Fibroblast of pulmonary artery (primary cell): ENCODE results near the gene RNF186.

Experiments
- DNase-seq: peaks from one replicate; pipeline ENCODE4 v3.0.0-alpha.2; 2010; ENCODE audit warnings: low read depth
- H3K4me3 ChIP-seq: replicated peaks from 2 replicates; pipeline ENCODE4 v1.5.1; 2011; ENCODE audit warnings: low read depth, mild to moderate bottlenecking, control low read depth, low read length, moderate library complexity
- TF ChIP-seq, protein P1 (sequence below): IDR thresholded peaks from 2 replicates; pipeline ENCODE4 v1.5.1; 2011; ENCODE audit warnings: mild to moderate bottlenecking, control low read depth, low read length, inconsistent platforms; ENCODE audit errors: missing control alignments

RNF186 gene

DNA sequence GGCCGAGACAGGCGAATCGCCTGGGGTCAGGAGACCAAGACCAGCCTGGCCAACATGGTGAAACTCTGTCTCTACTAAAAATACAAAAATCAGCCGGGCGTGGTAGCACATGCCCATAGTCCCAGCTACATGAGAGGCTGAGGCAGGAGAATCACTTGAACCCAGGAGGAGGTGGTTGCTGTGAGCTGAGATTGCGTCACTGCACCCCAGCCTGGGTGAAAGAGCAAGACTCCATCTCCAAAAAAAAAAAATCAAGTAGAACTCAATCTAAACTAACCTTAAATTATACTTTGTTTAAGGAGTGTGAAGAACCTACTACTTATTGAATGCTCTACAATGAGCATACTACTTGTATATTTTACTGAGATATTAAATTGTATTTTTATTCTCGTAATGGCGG, 30.5 kb upstream of the RNF186 start:
- DNase-seq, result no peak
- no peak overlapping the region for H3K4me3 ChIP-seq
- TF ChIP-seq, protein P1, sequence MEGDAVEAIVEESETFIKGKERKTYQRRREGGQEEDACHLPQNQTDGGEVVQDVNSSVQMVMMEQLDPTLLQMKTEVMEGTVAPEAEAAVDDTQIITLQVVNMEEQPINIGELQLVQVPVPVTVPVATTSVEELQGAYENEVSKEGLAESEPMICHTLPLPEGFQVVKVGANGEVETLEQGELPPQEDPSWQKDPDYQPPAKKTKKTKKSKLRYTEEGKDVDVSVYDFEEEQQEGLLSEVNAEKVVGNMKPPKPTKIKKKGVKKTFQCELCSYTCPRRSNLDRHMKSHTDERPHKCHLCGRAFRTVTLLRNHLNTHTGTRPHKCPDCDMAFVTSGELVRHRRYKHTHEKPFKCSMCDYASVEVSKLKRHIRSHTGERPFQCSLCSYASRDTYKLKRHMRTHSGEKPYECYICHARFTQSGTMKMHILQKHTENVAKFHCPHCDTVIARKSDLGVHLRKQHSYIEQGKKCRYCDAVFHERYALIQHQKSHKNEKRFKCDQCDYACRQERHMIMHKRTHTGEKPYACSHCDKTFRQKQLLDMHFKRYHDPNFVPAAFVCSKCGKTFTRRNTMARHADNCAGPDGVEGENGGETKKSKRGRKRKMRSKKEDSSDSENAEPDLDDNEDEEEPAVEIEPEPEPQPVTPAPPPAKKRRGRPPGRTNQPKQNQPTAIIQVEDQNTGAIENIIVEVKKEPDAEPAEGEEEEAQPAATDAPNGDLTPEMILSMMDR, result no peak

DNA sequence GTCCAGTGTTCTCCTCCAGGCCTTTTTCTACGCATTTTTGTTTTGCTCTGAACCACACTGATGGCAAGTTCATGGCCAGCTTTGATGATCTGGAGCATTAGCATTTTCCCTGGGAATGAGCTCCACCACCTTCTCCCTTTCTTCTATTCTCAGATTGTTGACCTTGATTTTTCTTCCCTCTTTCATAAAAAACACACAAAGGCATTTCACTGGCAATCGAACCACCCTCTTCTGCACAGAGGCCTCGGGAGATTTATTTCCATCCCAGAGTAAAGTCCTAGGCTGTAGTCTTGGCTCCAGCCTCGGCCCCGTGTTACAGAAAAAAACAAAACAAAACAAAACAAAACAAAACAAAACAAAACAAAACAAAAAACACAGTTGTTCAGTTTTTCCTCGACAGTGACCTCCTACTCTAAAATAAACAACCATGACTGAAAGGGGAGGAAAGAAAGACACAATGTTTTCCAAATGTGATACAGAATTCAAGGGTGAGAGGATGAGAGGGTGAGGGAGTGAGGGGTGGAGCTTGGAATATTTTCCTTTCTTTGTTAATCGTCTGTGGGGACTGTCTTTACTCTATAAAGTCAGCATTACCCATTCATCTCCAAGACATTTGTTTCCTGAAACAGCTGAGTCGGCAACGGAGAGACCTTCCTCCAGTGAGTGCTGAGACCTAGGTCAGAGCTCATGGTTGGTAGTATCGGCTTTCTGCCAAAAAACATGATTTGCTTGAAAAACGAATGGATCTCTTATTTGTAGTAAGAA, 29.8 kb upstream of the RNF186 start:
- DNase-seq, result no peak
- H3K4me3 ChIP-seq, result no peak overlapping the region
- TF ChIP-seq, protein P1, result no peak

DNA sequence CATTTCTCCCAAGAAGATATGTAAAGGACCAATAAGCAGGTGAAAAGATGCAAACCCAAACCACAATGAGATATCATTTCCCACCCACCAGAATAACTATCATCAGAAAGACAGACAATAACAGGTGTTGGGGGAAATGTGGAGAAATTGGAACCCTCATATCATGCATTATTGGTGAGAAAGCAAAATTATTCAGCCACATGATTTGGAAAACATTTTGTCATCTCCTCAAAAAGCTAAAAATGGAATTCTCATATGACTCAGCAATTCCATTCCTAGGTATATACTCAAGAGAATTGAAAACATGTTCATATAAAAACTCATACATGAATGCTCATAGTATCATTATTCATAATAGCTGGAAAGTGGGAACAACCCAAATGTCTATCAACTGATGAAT, 25.1 kb upstream of the RNF186 start:
- TF ChIP-seq, protein P1, result no peak
- no peak for DNase-seq
- H3K4me3 ChIP-seq, result no peak overlapping the region

DNA sequence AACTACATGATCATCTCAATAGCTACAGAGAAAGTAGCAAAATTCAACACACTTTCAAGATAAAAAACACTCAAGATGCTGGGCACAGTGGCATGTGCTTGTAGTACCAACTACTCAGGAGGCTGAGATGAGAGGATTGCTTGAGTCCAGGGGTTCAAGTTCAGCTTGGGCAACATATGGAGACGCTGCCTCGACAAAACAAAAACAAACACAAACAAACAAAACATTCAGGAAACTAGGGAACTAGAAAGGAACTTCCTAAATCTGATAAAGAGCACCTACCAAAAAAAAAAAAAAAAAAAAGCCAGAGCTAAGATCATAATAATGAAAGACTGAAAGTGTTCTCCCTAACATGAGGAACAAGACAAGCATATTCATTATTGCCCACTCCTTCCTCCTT, 22.8 kb upstream of the RNF186 start:
- DNase-seq, result no peak
- TF ChIP-seq, protein P1, result no peak

DNA sequence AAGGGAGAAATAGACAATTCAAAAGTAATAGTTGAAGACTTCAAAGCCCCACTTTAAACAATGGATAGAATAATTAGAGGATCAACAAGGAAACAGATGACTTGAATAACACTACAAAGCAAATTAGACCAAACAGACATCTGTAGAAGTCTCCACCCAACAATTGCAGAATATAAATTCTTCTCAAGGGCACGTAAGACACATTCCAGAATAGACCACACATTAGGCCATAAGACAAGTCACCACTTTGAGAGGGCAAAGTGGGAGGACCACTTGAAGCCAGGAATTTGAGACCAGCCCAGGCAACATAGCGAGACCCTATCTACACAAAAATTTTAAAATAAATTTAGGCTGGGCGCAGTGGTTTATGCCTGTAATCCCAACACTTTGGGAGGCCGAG, 20.5 kb upstream of the RNF186 start:
- H3K4me3 ChIP-seq, result no peak overlapping the region
- DNase-seq, result no peak
- TF ChIP-seq, protein P1, result no peak

More for the DNA sequence above, 22.8 kb upstream of the RNF186 start:
- no peak overlapping the region for H3K4me3 ChIP-seq

DNA sequence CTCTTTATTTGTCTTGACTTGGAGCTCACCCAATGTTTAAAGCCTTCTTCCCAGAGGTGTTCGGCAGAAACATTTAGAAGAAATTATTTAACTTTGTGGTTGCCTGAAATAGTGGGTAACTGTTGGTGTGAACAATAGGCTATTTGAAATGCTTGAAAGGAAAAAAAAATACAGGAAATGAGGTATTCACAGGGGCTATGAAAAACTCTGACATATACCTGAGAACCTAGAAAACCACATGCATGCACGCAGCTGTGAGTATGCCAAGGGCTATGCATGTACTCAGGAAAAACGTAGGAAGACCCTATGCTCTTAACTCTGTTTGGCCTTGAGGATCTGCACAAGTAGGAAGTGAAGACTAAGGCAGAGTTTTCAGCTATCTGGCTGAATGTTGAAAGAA, 16.4 kb upstream of the RNF186 start:
- no peak overlapping the region for H3K4me3 ChIP-seq
- TF ChIP-seq, protein P1, result no peak
- no peak for DNase-seq

DNA sequence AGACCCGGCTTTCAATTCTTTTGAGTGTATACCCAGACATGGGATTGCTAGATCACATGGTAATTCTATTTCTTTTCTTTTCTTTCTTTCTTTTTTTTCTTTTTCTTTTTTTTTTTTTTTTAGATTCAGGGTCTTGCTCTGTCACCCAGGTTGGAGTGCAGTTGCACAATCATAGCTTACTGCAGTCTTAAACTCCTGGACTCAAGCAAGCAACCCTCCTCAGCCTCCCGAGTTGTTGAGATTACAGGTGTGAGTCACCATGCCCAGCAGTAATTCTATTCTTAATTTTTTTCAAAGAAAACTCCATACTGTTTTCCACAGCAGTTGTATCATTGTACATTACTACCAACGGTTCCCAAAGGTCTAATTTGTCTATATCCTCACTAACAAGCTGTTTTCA, 13.5 kb upstream of the RNF186 start:
- H3K4me3 ChIP-seq, result no peak overlapping the region
- peak; percentile 42 for DNase-seq
- TF ChIP-seq, protein P1, result no peak
